Dermis blood vessel endothelial cell (primary cell): ENCODE results near the gene TRPM3. TPM values are rescaled to one million over a fixed set of nuclear protein-coding genes. Genes with fewer than 3 reads are reported as not detected.

Source experiments
- DNase-seq: peaks from one replicate; pipeline ENCODE4 v3.0.0; 2010
- total RNA-seq: library from RNA; depleted of rRNA; stranded (reverse); fragments of >200 nt; gene quantifications from 2 replicates; pipeline ENCODE4 v1.2.3, GENCODE V29; 2014

Gene TRPM3
- total RNA-seq, 1 donor from 2014 or later = 1.4 TPM

- no peak for DNase-seq
Observed at GRCh38 chr9:70945301-70945700, 176.1 kb downstream of the TRPM3 start.

- DNase-seq = no peak
Observed at GRCh38 chr9:70941191-70941590, 180.2 kb downstream of the TRPM3 start.

GRCh38 chr9:70940605-70941004 is 180.8 kb downstream of the TRPM3 start:
- no peak for DNase-seq

GRCh38 chr9:70936536-70936935 is 184.9 kb downstream of the TRPM3 start:
- no peak for DNase-seq

GRCh38 chr9:70935856-70936255 is 185.6 kb downstream of the TRPM3 start:
- DNase-seq = no peak

- DNase-seq = no peak
Observed at GRCh38 chr9:70934642-70935041, 186.8 kb downstream of the TRPM3 start.

GRCh38 chr9:70933321-70933720 is 188.1 kb downstream of the TRPM3 start:
- DNase-seq = no peak

- no peak for DNase-seq
Observed at GRCh38 chr9:70932097-70932496, 189.3 kb downstream of the TRPM3 start.

- no peak for DNase-seq
Observed at GRCh38 chr9:70927530-70927929, 193.9 kb downstream of the TRPM3 start.

GRCh38 chr9:70924895-70925547 is 196.4 kb downstream of the TRPM3 start:
- DNase-seq = peak; percentile 82

GRCh38 chr9:70924380-70924779 is 197.0 kb downstream of the TRPM3 start:
- DNase-seq = peak; percentile 38

GRCh38 chr9:70923961-70924360 is 197.5 kb downstream of the TRPM3 start:
- DNase-seq = no peak

GRCh38 chr9:70921136-70921535 is 200.3 kb downstream of the TRPM3 start:
- no peak for DNase-seq

GRCh38 chr9:70917277-70917676 is 204.1 kb downstream of the TRPM3 start:
- DNase-seq = no peak

- DNase-seq = no peak
Observed at GRCh38 chr9:70911791-70912190, 209.6 kb downstream of the TRPM3 start.

- DNase-seq = no peak
Observed at GRCh38 chr9:70910598-70910997, 210.8 kb downstream of the TRPM3 start.

- peak; percentile 73 for DNase-seq
Observed at GRCh38 chr9:70902692-70903131, 218.7 kb downstream of the TRPM3 start.

GRCh38 chr9:70902171-70902570 is 219.2 kb downstream of the TRPM3 start:
- DNase-seq = peak; percentile 39

- DNase-seq = no peak
Observed at GRCh38 chr9:70901746-70902145, 219.7 kb downstream of the TRPM3 start.

- no peak for DNase-seq
Observed at GRCh38 chr9:70901013-70901412, 220.4 kb downstream of the TRPM3 start.

GRCh38 chr9:70893580-70894122 is 227.8 kb downstream of the TRPM3 start:
- no peak for DNase-seq

GRCh38 chr9:70888471-70888870 is 232.9 kb downstream of the TRPM3 start:
- DNase-seq = no peak

- no peak for DNase-seq
Observed at GRCh38 chr9:70887826-70888225, 233.6 kb downstream of the TRPM3 start.

GRCh38 chr9:70883963-70884793 is 237.2 kb downstream of the TRPM3 start:
- no peak for DNase-seq
